Measurements from ENCODE around the gene PBRM1. TPM values are rescaled to one million over a fixed set of nuclear protein-coding genes. Genes with fewer than 3 reads are reported as not detected.

Gene PBRM1
- total and polyA plus RNA-seq, 4 donors, result 7.1 to 65.7 (median 38.7) TPM

- Histone ChIP-seq H3K4me1 (ENCODE audit: control insufficient read depth in 4 of 4, insufficient read depth in 4 of 4, low read length in 3 of 4) (no peaks in the 10 kb centered on the region), H3K9me3 (ENCODE audit: control insufficient read depth in 4 of 4, low read length in 3 of 4) (no peaks in the 10 kb centered on the region), H3K27ac (ENCODE audit: low read depth in 1 of 2, low read length in 2 of 2) (no peak overlapping the region), H3K36me3 (ENCODE audit: control insufficient read depth in 4 of 4, insufficient read depth in 3 of 4, low read depth in 1 of 4, low read length in 3 of 4) (no peaks in the 10 kb centered on the region), H3K4me3 (ENCODE audit: low read depth in 1 of 3, low read length in 3 of 3) (no peak overlapping the region), H3K27me3 (ENCODE audit: control insufficient read depth in 4 of 4, insufficient read depth in 4 of 4, low read length in 3 of 4) (no peaks in the 10 kb centered on the region), H3K9ac (ENCODE audit: low read depth in 1 of 2, low read length in 2 of 2) (no peak overlapping the region)
- WGBS, result 86% methylated on average over 27 of the region's 27 CpGs
- no peak for TF ChIP-seq SP1 (IDR thresholded peaks at IDR 0.05)
- TF ChIP-seq YY1 (IDR thresholded peaks at IDR 0.05), result no peak
- TF ChIP-seq ZBTB33 (IDR thresholded peaks at IDR 0.05), result no peak
- TF ChIP-seq FOXA2 (IDR thresholded peaks at IDR 0.05), result no peak
- no peak for TF ChIP-seq CTCF (IDR thresholded peaks at IDR 0.05; ENCODE audit: low read depth, low read length, missing input control)
- TF ChIP-seq EGR1 (IDR thresholded peaks at IDR 0.05; ENCODE audit: low read depth in 2 of 2), result no peak
- TF ChIP-seq ATF3 (IDR thresholded peaks at IDR 0.05), result no peak
- no peak for TF ChIP-seq NR2F2 (IDR thresholded peaks at IDR 0.05)
- TF ChIP-seq HNF4A (conservative IDR thresholded peaks at IDR 0.05), result no peak
- TF ChIP-seq RXRA (IDR thresholded peaks at IDR 0.05), result no peak
- no peak for TF ChIP-seq TAF1 (conservative IDR thresholded peaks at IDR 0.05)
- TF ChIP-seq JUND (IDR thresholded peaks at IDR 0.05), result no peak
- TF ChIP-seq RAD21 (IDR thresholded peaks at IDR 0.05), result no peak
- no peak for TF ChIP-seq REST (IDR thresholded peaks at IDR 0.05)
- no peak for TF ChIP-seq MAX (IDR thresholded peaks at IDR 0.05)
- TF ChIP-seq GABPA (IDR thresholded peaks at IDR 0.05 in 1 of 2, conservative IDR thresholded peaks at IDR 0.05 in 1 of 2), result no peak
- no peak for DNase-seq (ENCODE audit: low spot score)
These were observed 179.3 kb downstream of the PBRM1 start for GRCh38 chr3:52506266-52506966.

Data from liver (tissue), 9 donors.